Esophagus muscularis mucosa (tissue), 3 donors: ENCODE data around the gene MX1.

ENCODE experiments used
- POLR2A ChIP-seq: fragments of 450-650 bp; IDR thresholded peaks from one replicate; pipeline ENCODE4 v1.6.1; 2017; ENCODE audit warnings: antibody characterized with exemption, moderate library complexity, mild to moderate bottlenecking, low read depth
- TF ChIP-seq, protein P1 (sequence below), 3 experiments: fragments of 200-600 bp in 2 of 3; fragments of 450-650 bp in 1 of 3; sonication (generic) in 2 of 3; IDR thresholded peaks; one replicate each; pipeline ENCODE4 v1.5.1; 2017 to 2019; ENCODE audit warnings: antibody characterized with exemption in 3 of 3, mild to moderate bottlenecking in 2 of 3, moderate library complexity in 1 of 3

DNA sequence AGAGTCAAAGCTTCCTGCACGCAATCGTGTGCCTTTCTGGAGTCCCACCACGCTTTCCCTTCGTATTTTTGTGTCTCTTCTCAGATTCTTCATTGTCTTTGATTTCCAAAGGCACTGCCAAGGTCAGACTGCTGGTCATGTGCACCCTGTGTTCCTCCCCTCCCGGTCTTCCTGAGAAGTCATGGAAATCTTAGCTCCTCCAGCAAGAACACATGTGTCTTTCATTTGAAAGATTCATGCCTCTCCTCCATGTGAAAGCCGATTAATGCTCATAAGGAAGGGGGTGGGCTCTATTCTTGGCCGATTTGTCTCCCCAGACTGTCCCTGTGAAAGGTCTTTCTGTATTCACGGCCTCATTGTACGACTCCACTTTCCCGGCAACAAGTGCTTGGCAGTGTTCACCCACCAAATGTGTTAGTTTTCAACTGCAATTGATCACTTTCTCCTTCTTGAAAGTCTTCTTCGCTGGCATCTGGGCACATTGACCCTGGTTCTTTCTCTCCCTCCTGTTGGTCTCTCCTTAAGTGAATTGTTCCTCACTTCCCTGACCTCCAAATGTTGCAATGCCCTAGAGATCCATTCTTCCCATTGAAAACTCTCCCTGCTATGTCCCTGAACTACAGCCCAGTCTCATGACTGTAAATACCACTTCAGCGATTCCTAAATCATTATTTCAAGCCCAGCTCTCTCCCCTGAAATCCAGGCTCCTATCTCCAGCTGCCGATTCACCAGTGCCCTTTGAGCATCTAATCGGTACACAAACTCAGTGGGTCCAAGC lies 38.8 kb upstream of the MX1 start:
- TF ChIP-seq POLR2A = no peak
- TF ChIP-seq, protein P1, sequence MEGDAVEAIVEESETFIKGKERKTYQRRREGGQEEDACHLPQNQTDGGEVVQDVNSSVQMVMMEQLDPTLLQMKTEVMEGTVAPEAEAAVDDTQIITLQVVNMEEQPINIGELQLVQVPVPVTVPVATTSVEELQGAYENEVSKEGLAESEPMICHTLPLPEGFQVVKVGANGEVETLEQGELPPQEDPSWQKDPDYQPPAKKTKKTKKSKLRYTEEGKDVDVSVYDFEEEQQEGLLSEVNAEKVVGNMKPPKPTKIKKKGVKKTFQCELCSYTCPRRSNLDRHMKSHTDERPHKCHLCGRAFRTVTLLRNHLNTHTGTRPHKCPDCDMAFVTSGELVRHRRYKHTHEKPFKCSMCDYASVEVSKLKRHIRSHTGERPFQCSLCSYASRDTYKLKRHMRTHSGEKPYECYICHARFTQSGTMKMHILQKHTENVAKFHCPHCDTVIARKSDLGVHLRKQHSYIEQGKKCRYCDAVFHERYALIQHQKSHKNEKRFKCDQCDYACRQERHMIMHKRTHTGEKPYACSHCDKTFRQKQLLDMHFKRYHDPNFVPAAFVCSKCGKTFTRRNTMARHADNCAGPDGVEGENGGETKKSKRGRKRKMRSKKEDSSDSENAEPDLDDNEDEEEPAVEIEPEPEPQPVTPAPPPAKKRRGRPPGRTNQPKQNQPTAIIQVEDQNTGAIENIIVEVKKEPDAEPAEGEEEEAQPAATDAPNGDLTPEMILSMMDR (IDR thresholded peaks at IDR 0.05) = no peak
